Testis (tissue), 2 donors: ENCODE measurements around the gene AIM2.

ENCODE experiments used
- CTCF ChIP-seq, 3 experiments: fragments of 450-650 bp in 2 of 3; fragments of 200-600 bp in 1 of 3; sonication (generic) in 1 of 3; IDR thresholded peaks; one replicate each; pipeline ENCODE4 v1.5.1; 2016 to 2019; ENCODE audit warnings: antibody characterized with exemption in 3 of 3, mild to moderate bottlenecking in 2 of 3, moderate library complexity in 1 of 3
- POLR2A ChIP-seq: fragments of 450-650 bp; IDR thresholded peaks from one replicate; pipeline ENCODE4 v1.6.1; 2017; ENCODE audit warnings: antibody characterized with exemption, mild to moderate bottlenecking, moderate library complexity

GRCh38 chr1:159091180-159091560, 14.6 kb upstream of the AIM2 start:
- TF ChIP-seq CTCF (IDR thresholded peaks at IDR 0.05) (no peak), POLR2A (no peak)
